Subcutaneous adipose tissue (tissue), 4 donors: Measurements from ENCODE around the gene MT1X. TPM values are rescaled to one million over a fixed set of nuclear protein-coding genes. Genes with fewer than 3 reads are reported as not detected.

ENCODE experiments used
- total RNA-seq, 4 donors: library from RNA; depleted of rRNA; stranded (reverse); fragments of >200 nt; gene quantifications; one replicate each; pipeline ENCODE4 v1.1.0, GENCODE V29; 2016
- TF ChIP-seq, protein P1 (sequence below): fragments of 450-650 bp; IDR thresholded peaks from one replicate; pipeline ENCODE4 v1.5.1; 2016; ENCODE audit warnings: low read depth, mild to moderate bottlenecking, control low read depth, antibody characterized with exemption, moderate library complexity

Gene MT1X
- total RNA-seq, 4 donors from 2014 or later = 1,122 to 4,299 (median 2,004) TPM

DNA sequence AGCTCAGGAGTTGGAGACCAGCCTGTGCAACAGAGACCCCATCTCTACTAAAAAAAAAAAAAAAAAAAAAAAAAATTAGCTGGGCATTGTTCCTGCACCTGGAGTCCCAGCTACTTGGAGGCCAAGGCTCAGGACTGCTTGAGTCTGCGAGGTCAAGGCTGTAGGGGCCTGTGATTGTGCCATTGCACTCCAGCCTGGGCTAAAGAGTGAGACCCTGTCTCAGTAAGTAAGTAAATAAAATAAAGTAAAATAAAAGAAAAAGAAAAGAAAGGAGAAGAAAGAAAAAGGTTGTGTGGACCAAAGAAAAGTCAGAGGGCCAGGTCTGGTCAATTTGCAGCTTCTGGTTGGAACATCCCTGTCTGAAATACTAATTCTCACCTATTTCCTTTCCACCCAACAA is 18.4 kb downstream of the MT1X start:
- TF ChIP-seq, protein P1, sequence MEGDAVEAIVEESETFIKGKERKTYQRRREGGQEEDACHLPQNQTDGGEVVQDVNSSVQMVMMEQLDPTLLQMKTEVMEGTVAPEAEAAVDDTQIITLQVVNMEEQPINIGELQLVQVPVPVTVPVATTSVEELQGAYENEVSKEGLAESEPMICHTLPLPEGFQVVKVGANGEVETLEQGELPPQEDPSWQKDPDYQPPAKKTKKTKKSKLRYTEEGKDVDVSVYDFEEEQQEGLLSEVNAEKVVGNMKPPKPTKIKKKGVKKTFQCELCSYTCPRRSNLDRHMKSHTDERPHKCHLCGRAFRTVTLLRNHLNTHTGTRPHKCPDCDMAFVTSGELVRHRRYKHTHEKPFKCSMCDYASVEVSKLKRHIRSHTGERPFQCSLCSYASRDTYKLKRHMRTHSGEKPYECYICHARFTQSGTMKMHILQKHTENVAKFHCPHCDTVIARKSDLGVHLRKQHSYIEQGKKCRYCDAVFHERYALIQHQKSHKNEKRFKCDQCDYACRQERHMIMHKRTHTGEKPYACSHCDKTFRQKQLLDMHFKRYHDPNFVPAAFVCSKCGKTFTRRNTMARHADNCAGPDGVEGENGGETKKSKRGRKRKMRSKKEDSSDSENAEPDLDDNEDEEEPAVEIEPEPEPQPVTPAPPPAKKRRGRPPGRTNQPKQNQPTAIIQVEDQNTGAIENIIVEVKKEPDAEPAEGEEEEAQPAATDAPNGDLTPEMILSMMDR = no peak

DNA sequence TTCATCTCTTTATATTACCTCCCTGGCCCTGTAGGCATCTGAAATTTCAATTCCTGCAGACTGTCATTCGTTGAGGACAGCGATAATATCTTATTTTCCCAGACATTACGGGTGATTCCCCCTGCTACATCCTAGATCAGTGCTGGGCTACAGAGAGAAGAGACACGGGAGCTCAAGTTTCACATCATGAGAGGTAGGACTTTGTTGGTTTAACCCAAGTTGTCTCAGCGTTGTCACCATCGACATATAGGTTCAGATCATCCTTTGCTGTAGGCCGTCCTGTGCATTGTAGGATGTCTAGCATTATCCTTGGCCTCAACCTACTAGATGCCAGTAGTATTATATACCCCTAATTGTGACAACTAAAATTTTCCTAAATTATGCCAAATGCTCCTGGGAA is 19.3 kb downstream of the MT1X start:
- TF ChIP-seq, protein P1 = no peak

DNA sequence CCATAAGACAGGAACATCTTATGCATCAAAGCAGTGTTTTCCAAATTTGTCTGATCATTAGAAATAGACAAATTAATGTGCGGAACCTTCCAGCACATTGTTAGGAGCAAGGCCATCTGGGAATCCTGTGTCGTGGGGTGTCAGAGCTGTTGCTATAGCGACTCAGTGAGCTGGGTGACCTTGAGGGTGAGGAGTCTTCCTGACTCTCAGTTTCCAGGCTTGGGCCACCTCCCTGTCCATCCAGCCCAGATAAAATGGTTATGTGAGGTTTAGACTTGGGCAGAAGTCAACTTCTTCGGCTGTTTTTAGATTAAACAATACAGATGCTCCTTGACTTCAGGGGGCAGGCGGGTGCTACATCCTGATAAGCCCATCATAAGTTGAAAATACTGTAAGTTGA is 20.6 kb downstream of the MT1X start:
- TF ChIP-seq, protein P1 = no peak

DNA sequence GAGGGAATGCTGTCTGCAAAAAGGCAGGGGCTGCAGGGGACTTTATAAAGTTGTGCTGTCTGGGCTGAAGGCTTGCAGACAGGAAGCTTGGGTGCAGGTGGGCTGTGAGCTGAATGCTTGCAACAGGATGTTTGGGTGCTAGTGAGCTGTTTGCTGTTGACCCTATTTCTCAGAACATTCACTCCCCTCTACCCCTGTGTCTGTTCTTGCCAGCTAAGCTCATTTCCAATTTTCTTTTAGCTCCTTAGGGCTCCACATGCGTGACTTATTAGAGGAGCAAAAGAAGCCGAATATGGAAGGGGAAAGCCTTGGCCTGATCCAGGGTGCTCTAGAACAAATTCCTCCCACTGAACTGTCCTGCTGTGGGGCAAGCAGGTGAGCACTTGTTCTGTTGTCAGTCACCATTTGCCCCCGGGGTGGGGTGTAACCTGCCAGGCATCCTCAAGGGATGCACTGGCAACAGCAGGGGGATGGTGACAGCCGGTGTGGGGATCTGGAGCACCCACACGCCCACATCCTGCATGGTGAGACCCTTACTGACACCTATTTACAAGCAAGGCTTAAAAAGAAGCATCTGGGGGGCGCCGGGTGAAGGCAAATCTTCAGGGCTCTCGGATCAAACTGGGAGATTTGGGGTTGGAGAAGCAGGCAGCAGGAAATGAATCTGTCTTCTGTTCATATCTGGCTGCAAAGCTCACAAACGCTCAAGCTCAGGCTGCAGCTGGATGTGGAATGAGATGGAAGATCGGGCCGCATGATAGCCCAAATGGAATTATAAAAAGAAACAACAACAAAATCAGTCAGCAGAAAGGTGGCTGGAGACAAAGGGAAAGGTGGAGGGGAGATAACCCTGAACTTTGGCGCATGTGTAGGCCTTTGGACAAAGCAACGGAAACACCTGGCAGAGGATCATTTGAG is 26.5 kb downstream of the MT1X start:
- TF ChIP-seq, protein P1 = no peak

DNA sequence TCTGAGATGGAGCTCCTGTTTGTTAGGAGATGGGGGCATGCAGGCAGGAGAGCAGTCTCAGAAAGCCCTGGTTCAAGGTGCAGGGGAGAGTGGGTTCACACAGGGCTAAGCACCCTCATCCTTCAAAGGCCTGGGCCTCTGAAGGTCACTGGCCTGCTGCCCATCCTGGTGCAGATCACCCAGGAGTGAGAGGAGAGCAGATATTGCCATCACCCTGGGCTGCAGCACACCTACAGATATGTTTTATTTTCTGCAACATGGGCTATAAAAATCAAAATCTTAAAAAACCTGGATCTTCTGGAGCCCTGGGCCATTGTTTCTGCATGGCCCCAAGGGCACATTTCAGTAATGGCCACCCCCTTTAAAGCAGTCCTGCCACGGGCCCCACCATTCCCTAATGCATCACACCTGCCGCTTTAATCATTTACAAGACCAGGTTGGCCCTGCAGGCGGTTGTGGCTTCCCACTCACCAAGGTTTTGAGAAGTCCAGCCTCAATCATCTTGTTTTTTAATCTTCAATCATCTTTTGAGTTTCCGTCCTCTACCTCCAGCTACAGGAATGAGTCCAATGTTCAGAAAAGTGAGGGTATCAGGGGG is 27.3 kb downstream of the MT1X start:
- TF ChIP-seq, protein P1 = no peak

DNA sequence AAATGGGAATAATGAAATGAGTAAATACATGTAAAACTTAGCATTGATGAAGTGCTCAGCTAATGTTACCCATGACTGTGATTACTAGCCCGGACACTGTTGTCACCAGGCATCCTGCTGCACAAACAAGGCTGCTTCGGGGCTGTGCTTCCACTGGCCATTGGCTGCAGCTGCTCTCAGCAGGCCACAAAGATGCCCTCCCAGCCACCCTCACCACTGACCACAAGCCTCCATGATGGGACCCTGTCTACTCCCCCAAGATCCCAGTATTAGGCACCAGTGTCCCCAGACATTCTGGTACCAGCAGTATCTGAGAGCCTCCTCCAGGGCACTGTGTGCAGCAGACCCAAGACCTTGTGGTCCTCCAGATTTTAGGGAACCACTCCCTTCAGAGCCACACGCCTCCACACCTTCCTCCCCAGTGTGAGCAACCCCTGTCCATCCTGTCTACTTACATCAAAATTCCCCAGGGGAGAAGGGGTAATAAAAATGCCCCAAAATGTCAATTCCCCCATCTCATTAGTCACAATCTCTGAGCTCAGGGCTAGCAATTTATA is 28.0 kb downstream of the MT1X start:
- TF ChIP-seq, protein P1 = no peak

DNA sequence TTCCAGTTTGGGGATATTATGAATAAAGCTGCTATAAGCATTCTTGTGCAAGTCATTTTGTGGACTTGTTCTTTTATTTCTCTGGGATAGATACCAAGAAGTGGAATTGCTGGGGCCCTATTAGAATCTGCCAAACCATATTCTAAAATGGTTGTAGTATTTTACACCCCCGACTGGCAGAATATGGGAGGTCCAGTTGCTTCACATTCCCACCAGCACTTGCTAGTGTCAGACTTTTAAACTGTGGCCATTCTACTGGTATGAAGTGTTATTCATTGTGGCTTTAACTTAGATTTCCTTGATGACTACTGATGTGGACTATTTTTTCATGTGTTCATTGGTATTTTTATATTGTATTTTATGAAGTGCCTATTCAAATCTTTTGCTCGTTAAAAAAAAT is 29.6 kb downstream of the MT1X start:
- TF ChIP-seq, protein P1 = no peak
